Measurements from ENCODE around the gene PDLIM1. TPM values are rescaled to one million over a fixed set of nuclear protein-coding genes. Genes with fewer than 3 reads are reported as not detected.

Gene PDLIM1
- total RNA-seq, 1 experiment from 2014 or later, result 67.4 TPM

GRCh38 chr10:95339863-95340262 lies 49.1 kb upstream of the PDLIM1 start:
- H2AFZ ChIP-seq (ENCODE audit: low read depth, low read length, poor library complexity, severe bottlenecking), result no peak overlapping the region
- H3K9me2 ChIP-seq (ENCODE audit: insufficient read depth), result no peaks in the 10 kb centered on the region
- DNase-seq (ENCODE audit: low read depth, low spot score), result no peak
- no peaks in the 10 kb centered on the region for H3K79me2 ChIP-seq (ENCODE audit: insufficient read depth, low read length)
- intact Hi-C loops (cut with micrococcal nuclease), result no loop called here
- BruUV-seq (replicated peaks), result no TSS peak
- H3K27ac ChIP-seq (ENCODE audit: low read depth, low read length), result no peak overlapping the region
- H3K9ac ChIP-seq (ENCODE audit: low read length), result no peak overlapping the region
- peaks cover 0 to 6% of the 10 kb centered on the region in 2 experiments; a peak in 3 of 4 replicates for H3K4me1 ChIP-seq (ENCODE audit: control insufficient read depth in 1 of 2, insufficient read depth in 2 of 2, low read length in 2 of 2)
- RAD21 ChIA-PET (ENCODE audit: low non-redundant PET in 1 of 2, low total read pairs in 2 of 2, uncharacterized antibody in 2 of 2, unreplicated experiment in 2 of 2), result no interaction called here
- no peak overlapping the region for H3K4me2 ChIP-seq (ENCODE audit: low read length)
- H4K20me1 ChIP-seq (ENCODE audit: insufficient read depth), result no peaks in the 10 kb centered on the region
- ATAC-seq, result no peak
- no peak overlapping the region for H3K4me3 ChIP-seq (replicated peaks in 1 of 2; ENCODE audit: low read depth in 1 of 2, low read length in 2 of 2)
- H3K9me3 ChIP-seq (ENCODE audit: control insufficient read depth in 1 of 2, insufficient read depth in 1 of 2, low read depth in 1 of 2, low read length in 2 of 2), result no peaks in the 10 kb centered on the region
- no peaks in the 10 kb centered on the region for H3K27me3 ChIP-seq (ENCODE audit: insufficient read depth, low read length)
- H3K36me3 ChIP-seq (ENCODE audit: control insufficient read depth in 1 of 2, insufficient read depth in 2 of 2, low read length in 2 of 2), result no peaks in the 10 kb centered on the region
- TF ChIP-seq EZH2phosphoT487 (IDR thresholded peaks at IDR 0.05; ENCODE audit: borderline replicate concordance) (no peak), ELF1 (IDR thresholded peaks at IDR 0.05; ENCODE audit: borderline replicate concordance, low read depth) (no peak), MAX (IDR thresholded peaks at IDR 0.05) (no peak), SP1 (IDR thresholded peaks at IDR 0.05; ENCODE audit: low read depth) (no peak), SRF (IDR thresholded peaks at IDR 0.05; ENCODE audit: low read depth) (no peak), RAD21 (IDR thresholded peaks at IDR 0.05; ENCODE audit: low read depth) (no peak), ATF3 (IDR thresholded peaks at IDR 0.05) (no peak), ZBTB33 (IDR thresholded peaks at IDR 0.05; ENCODE audit: extremely low read depth, insufficient replicate concordance, low read length) (no peak), POLR2A (IDR thresholded peaks at IDR 0.05; ENCODE audit: borderline replicate concordance, extremely low read depth, insufficient read depth, insufficient read length) (no peak), CEBPB (IDR thresholded peaks at IDR 0.05; ENCODE audit: low read depth) (no peak), ZNF274 (IDR thresholded peaks at IDR 0.05; ENCODE audit: low read depth, low read length) (no peak), JUND (IDR thresholded peaks at IDR 0.05) (no peak), REST (IDR thresholded peaks at IDR 0.05; ENCODE audit: low read depth) (no peak), SIN3A (IDR thresholded peaks at IDR 0.05; ENCODE audit: low read depth) (no peak), TCF7L2 (IDR thresholded peaks at IDR 0.05; ENCODE audit: borderline replicate concordance, extremely low read depth, insufficient read depth, insufficient read length) (no peak), FOSL1 (IDR thresholded peaks at IDR 0.05; ENCODE audit: low read depth) (no peak), POLR2AphosphoS5 (IDR thresholded peaks at IDR 0.05; ENCODE audit: low read depth, low read length) (no peak), EZH2 (IDR thresholded peaks at IDR 0.05) (no peak), EGR1 (IDR thresholded peaks at IDR 0.05; ENCODE audit: low read depth) (no peak)
- CTCF ChIA-PET, result no interaction called here
- POLR2A ChIA-PET, result no interaction called here

Measured in HCT116 (cell line).